NCI-H1092 (cell line): ENCODE data around the gene TTLL1.

Experiments used
- DNase-seq: peaks from one replicate; lab custom pipeline; 2025; lab: John Stamatoyannopoulos, UW

TTLL1 gene

GRCh38 chr22:42993651-42994275 lies 95.4 kb downstream of the TTLL1 start:
- no peak for DNase-seq

- DNase-seq, result no peak
Observed at GRCh38 chr22:42992886-42993479, 96.2 kb downstream of the TTLL1 start.

- no peak for DNase-seq
Observed at GRCh38 chr22:42992092-42992491, 97.1 kb downstream of the TTLL1 start.

- no peak for DNase-seq
Observed at GRCh38 chr22:42991010-42991651, 98.1 kb downstream of the TTLL1 start.

GRCh38 chr22:42990131-42990838 lies 98.9 kb downstream of the TTLL1 start:
- no peak for DNase-seq
